HEK293 (cell line): Measurements from ENCODE around the gene ICOS.
A peak's percentile ranks its signal among the peaks of the same experiment; 100 is the strongest.

Source experiments
- CTCF ChIA-PET: fragments of 350-600 bp; formaldehyde crosslinking; extraction: SDS; loops from one replicate; lab custom pipeline; 2021; ENCODE audit warnings: antibody characterized with exemption; lab: Yijun Ruan, JAX
- POLR2A ChIA-PET: fragments of 300-600 bp; formaldehyde crosslinking; extraction: SDS; loops from one replicate; lab custom pipeline; 2020; ENCODE audit warnings: antibody characterized with exemption, inconsistent platforms; lab: Yijun Ruan, JAX
- H3K27ac ChIP-seq: fragments of 200-500 bp; sonication (Bioruptor generic); 2 replicates; pipeline ENCODE4 v1.5.1; 2014; ENCODE audit warnings: low read depth, low read length, control low read depth, inconsistent platforms; ENCODE audit errors: extremely low read depth
- H3K36me3 ChIP-seq, 2 experiments: fragments of 200-500 bp in 1 of 2; sonication (Bioruptor generic) in 1 of 2; 1 replicate in 1 of 2; 2 replicates in 1 of 2; pipeline ENCODE4 v1.5.1; 2014 to 2017; ENCODE audit warnings: inconsistent platforms in 2 of 2, low read length in 2 of 2; ENCODE audit not compliant: control insufficient read depth in 2 of 2, insufficient read depth in 1 of 2
- H3K4me1 ChIP-seq: fragments of 200-500 bp; sonication (Bioruptor generic); 2 replicates; pipeline ENCODE4 v1.5.1; 2014; ENCODE audit warnings: mild to moderate bottlenecking, low read length, inconsistent platforms; ENCODE audit not compliant: control insufficient read depth, insufficient read depth
- H3K4me3 ChIP-seq: 2 replicates; pipeline ENCODE4 v1.5.1; 2011; ENCODE audit warnings: low read depth, mild to moderate bottlenecking, control low read depth, low read length, moderate library complexity
- H3K9me3 ChIP-seq: fragments of 200-500 bp; sonication (Bioruptor generic); 2 replicates; pipeline ENCODE4 v1.5.1; 2014; ENCODE audit warnings: low read depth, low read length, inconsistent platforms; ENCODE audit not compliant: control insufficient read depth, insufficient read depth
- GLIS1 ChIP-seq: fragments of 450-650 bp; formaldehyde crosslinking; IDR thresholded peaks from 2 replicates; pipeline ENCODE4 v1.5.1; 2016; ENCODE audit warnings: missing biosample characterization, missing genetic modification characterization
- TSHZ1 ChIP-seq: fragments of 450-650 bp; formaldehyde crosslinking; IDR thresholded peaks from 2 replicates; pipeline ENCODE4 v1.5.1; 2016; ENCODE audit warnings: missing biosample characterization, missing genetic modification characterization, borderline replicate concordance
- ZBTB11 ChIP-seq: fragments of 450-650 bp; formaldehyde crosslinking; conservative IDR thresholded peaks from 2 replicates; pipeline ENCODE4 v1.5.1; 2016; ENCODE audit warnings: low read depth, missing biosample characterization, missing genetic modification characterization
- ZBTB49 ChIP-seq: fragments of 450-650 bp; formaldehyde crosslinking; IDR thresholded peaks from 2 replicates; pipeline ENCODE4 v1.5.1; 2016; ENCODE audit warnings: missing biosample characterization, missing genetic modification characterization, low read depth
- ZBTB6 ChIP-seq: fragments of 450-650 bp; formaldehyde crosslinking; IDR thresholded peaks from 2 replicates; pipeline ENCODE4 v1.5.1; 2017; ENCODE audit warnings: missing biosample characterization, missing genetic modification characterization
- ZFHX2 ChIP-seq: fragments of 450-650 bp; formaldehyde crosslinking; conservative IDR thresholded peaks from 2 replicates; pipeline ENCODE4 v1.5.1; 2016; ENCODE audit warnings: missing biosample characterization, missing genetic modification characterization
- ZNF10 ChIP-seq: fragments of 450-650 bp; formaldehyde crosslinking; IDR thresholded peaks from 2 replicates; pipeline ENCODE4 v1.5.1; 2017; ENCODE audit warnings: missing biosample characterization, missing genetic modification characterization
- ZNF146 ChIP-seq: fragments of 450-650 bp; formaldehyde crosslinking; IDR thresholded peaks from 2 replicates; pipeline ENCODE4 v1.5.1; 2016; ENCODE audit warnings: missing biosample characterization, missing genetic modification characterization
- ZNF280D ChIP-seq: fragments of 450-650 bp; formaldehyde crosslinking; IDR thresholded peaks from 2 replicates; pipeline ENCODE4 v1.5.1; 2016; ENCODE audit warnings: missing biosample characterization, missing genetic modification characterization
- ZNF514 ChIP-seq: fragments of 450-650 bp; formaldehyde crosslinking; IDR thresholded peaks from 2 replicates; pipeline ENCODE4 v1.5.1; 2016; ENCODE audit warnings: missing biosample characterization, missing genetic modification characterization
- ZNF518A ChIP-seq: fragments of 450-650 bp; formaldehyde crosslinking; conservative IDR thresholded peaks from 2 replicates; pipeline ENCODE4 v1.5.1; 2016; ENCODE audit warnings: low read depth, missing biosample characterization, missing genetic modification characterization
- ZNF610 ChIP-seq: fragments of 450-650 bp; formaldehyde crosslinking; IDR thresholded peaks from 2 replicates; pipeline ENCODE4 v1.5.1; 2016; ENCODE audit warnings: missing biosample characterization, missing genetic modification characterization, borderline replicate concordance
- ZNF626 ChIP-seq: fragments of 450-650 bp; sonication (Bioruptor Pico); formaldehyde crosslinking; IDR thresholded peaks from 2 replicates; pipeline ENCODE4 v1.5.1; 2018; ENCODE audit warnings: missing biosample characterization, missing genetic modification characterization, inconsistent platforms
- ZNF660 ChIP-seq: fragments of 450-650 bp; IDR thresholded peaks from 2 replicates; pipeline ENCODE4 v1.5.1; 2018; ENCODE audit warnings: missing biosample characterization, mild to moderate bottlenecking, missing genetic modification characterization
- ZNF76 ChIP-seq: fragments of 450-650 bp; formaldehyde crosslinking; IDR thresholded peaks from 2 replicates; pipeline ENCODE4; 2016; ENCODE audit warnings: low read depth, missing biosample characterization, missing genetic modification characterization, borderline replicate concordance

The ICOS gene

GRCh38 chr2:203985978-203986377, 49.4 kb downstream of the ICOS start (continued):
- TF ChIP-seq ZNF518A (tag by site-specific recombination) (peak; percentile 50; the same call in 1 of the 2 replicates), ZBTB11 (0 out of 2 replicates have a peak, but pooled peaks have one; percentile 28)

GRCh38 chr2:203987959-203988358, 51.4 kb downstream of the ICOS start:
- Histone ChIP-seq H3K27ac (no peak overlapping the region), H3K4me1 (no peaks in the 10 kb centered on the region), H3K9me3 (no peaks in the 10 kb centered on the region), H3K4me3 (no peak overlapping the region), H3K36me3 (no peaks in the 10 kb centered on the region)
- POLR2A ChIA-PET: no interaction called here
- CTCF ChIA-PET: no interaction called here
- TF ChIP-seq ZNF626 (no peak), ZNF146 (tag by site-specific recombination) (no peak), ZBTB49 (no peak), ZNF660 (tag by site-specific recombination) (no peak), ZBTB6 (tag by site-specific recombination) (no peak), ZNF514 (tag by site-specific recombination) (no peak), ZNF76 (tag by site-specific recombination) (no peak), GLIS1 (tag by site-specific recombination) (no peak), ZNF280D (tag by site-specific recombination) (no peak), ZNF10 (tag by site-specific recombination) (no peak), ZFHX2 (tag by site-specific recombination) (no peak), TSHZ1 (no peak), ZNF610 (tag by site-specific recombination) (no peak)
